ENCODE results near the gene MSL3B.

Gene MSL3B

GRCh38 chr2:233852056-233852455, 16.1 kb downstream of the MSL3B start:
- DNase-seq: no peak

GRCh38 chr2:233851169-233851568, 17.0 kb downstream of the MSL3B start:
- no peak for DNase-seq

DNA sequence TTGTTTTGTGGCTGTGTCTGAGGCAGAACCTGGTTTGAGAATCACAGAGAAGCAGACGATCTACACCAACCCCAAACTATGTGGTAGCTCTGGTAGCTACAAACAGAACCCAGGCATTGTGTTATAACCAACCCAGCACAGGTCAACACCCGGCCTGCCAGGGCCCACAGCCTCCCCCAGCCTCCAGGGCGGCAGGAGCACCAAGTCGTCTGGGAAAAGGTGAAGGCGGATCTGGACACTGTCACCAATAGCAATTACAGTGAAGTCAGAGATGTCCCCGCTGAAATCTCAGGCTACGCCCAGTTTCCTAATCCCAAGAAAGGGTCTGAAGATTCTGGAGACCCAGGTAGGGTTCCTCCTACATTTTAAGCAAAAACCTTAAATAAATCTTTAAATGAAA, 17.4 kb downstream of the MSL3B start:
- DNase-seq: no peak

GRCh38 chr2:233849607-233850271, 18.4 kb downstream of the MSL3B start:
- no peak for DNase-seq

- no peak for DNase-seq
Observed at GRCh38 chr2:233848276-233848675, 19.9 kb downstream of the MSL3B start.

- DNase-seq: no peak
Observed at GRCh38 chr2:233847248-233847898, 20.8 kb downstream of the MSL3B start.

- DNase-seq: peak in 1 of 2 experiments; percentile 11
Observed at GRCh38 chr2:233846387-233847247, 21.6 kb downstream of the MSL3B start.

DNA sequence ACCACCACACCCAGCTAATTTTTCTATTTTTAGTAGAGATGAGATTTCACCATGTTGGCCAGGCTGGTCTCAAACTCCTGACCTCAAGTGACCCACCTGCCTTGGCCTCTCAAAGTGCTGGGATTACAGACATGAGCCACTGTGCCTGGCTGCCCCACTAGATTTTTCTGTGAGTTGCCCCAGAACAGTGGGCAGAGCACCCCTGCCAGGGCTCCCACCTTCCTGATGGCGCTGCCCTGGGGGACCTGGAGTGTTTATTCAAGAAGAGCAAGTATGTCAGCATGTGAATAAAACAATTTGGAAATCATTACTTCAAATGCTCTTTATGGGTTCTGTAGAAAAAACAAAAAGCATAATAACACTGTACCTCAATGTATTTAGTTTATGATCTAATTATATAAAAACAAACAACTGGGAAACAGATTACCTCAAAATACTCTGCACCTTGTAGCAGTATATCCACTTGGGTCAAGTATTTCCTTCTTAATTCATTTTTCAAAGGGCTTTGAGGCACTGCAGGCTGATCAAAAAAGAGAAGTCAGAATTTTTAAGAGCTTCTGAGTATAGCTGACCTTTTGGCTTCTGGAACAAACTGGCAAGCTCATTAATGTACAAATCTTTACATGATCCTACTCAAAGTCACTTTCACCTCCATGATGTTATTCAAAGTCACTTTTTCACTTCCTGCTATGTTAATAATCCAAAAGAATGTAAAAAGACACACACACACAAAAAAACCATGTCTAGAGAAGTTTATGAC, 22.7 kb downstream of the MSL3B start:
- no peak for DNase-seq

GRCh38 chr2:233844836-233845235, 23.4 kb downstream of the MSL3B start:
- DNase-seq: peak in 1 of 2 experiments; percentile 11

GRCh38 chr2:233844064-233844807, 23.9 kb downstream of the MSL3B start:
- peak in 1 of 2 experiments; percentile 13 for DNase-seq

DNA sequence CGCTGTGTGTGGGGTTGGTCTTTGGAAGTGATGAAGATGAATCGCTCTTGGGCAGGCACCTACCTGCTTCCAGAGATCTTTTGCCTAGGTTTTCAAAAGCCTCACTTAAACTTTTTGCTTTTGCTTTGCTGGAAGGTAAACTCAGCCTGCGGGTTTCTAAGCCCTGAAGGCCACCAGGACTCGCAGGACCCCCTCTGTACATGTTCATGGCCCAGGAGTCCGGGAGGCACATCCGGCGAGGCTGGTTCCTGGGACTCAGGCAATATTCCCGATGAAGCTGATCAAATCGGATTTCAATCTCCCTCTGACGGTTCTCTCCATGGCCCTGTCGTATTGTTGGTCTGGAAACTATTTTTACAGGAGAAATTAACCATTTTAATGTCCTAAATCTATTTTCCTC, 27.0 kb downstream of the MSL3B start:
- no peak for DNase-seq

GRCh38 chr2:233840520-233840919, 27.7 kb downstream of the MSL3B start:
- DNase-seq: peak in 1 of 2 experiments; percentile 12

DNA sequence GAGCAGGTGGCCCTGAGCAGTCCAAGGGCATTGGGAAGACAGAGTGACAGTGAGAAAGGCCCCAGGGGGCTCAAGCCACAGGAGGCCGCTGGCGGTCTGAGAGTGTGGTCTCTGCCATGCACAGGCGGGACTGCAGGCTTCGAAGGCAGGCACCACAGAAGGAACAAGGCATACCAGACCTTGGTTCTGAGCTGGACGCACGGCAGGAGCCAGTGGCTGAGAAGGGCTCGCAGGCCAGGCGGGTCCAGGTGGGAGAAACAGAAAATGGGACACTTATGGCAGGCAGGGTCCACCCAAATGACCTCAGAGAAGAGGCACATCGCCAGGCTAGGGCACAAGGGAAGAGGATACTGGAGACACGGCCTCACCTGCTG, 28.8 kb downstream of the MSL3B start:
- peak in 1 of 2 experiments; percentile 11 for DNase-seq

- peak in 1 of 2 experiments; percentile 10 for DNase-seq
Observed at GRCh38 chr2:233838726-233839446, 29.3 kb downstream of the MSL3B start.

DNA sequence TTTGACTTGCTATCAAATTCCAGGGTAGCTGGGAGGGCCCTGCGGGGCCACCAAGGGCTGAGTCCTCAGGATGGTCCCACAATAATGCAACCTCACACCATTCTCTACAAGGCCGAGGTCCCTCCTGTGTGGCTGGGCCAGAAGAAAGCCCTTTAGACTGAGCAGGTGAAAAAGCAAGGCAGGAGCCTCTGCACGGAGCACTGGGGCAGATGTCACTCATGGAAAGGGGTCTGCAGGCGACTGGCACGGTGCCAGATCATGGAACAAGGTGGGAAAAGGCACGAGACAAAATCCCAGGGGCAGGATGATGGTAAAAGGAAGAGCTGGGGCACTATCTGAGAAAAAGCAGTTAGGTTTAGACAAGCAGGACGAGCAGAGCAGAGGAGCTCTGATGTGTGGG, 29.9 kb downstream of the MSL3B start:
- DNase-seq: peak in 1 of 2 experiments; percentile 16

GRCh38 chr2:233837694-233838229, 30.4 kb downstream of the MSL3B start:
- peak in 1 of 2 experiments; percentile 8 for DNase-seq

DNA sequence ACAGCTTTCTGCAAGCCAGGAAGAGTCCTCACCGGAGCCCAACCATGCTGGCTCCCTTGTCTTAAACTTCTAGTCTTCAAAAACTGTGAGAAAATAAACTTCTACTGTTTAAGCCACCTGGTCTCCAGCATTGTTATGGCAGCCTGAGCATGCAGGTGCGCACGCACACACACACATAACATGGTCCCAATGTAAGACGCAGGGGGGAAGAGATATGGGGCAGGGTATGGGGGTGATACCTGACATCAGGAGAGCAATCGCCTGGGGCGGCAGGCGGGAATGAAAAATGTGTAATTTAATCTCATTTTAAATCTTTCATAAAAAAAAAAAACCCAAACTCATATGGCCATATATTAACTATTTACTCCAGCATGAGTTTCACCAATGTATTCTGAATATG, 31.8 kb downstream of the MSL3B start:
- DNase-seq: peak; percentile 4 to 10

DNA sequence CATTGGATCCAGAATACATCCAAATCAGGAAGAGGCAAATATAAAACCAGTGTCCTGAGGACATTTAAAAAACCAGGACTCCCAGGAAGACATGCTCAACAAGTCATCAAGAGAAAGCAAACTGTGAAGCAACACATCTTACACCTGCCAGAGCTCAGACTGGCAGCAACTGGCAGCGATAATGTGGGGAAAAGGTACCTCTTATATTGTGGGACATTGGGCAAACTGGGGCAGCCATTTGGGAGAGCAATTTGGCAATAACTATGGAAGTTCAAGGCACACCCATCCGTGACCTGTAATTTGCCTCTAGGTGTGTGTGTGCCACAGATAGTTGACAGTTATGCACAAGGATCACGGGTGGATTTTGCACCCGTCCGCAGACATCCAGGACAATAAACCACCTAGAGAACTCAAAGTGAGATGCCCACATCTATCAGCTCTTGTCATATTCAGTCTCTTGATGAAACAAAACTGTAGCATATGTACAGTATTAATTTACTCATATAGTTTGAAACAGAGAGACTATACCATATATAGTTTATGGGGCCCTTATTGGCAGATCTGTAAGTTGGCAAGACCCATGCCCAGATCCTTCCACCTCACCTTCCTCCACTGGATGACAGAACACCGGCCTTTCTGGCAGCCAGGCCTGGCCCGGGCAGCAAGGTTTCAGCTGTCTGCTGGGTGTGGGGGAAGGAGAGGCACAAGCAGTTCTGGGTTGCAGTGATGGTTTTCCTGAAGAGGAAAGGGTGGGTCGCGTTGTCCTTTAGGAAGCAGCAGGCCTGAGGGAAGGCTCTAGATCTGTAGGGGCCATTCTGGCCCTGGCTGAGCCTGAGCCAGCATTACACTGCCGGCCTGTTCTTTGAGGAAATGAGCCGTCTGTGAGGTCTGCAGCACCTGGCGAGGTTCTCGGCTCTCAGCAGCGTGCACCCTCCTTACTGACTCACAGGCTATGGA, 32.7 kb downstream of the MSL3B start:
- DNase-seq: peak in 1 of 2 experiments; percentile 15

GRCh38 chr2:233833345-233833744, 34.8 kb downstream of the MSL3B start:
- no peak for DNase-seq

GRCh38 chr2:233832869-233833311, 35.3 kb downstream of the MSL3B start:
- no peak for DNase-seq
